Measurements from ENCODE around the gene KRT31.
"Not testable (repeated sequence)": the region's sequence is repeated elsewhere in the genome, so short reads cannot be mapped to it uniquely, and the experiment has no call there.

Gene KRT31

DNA sequence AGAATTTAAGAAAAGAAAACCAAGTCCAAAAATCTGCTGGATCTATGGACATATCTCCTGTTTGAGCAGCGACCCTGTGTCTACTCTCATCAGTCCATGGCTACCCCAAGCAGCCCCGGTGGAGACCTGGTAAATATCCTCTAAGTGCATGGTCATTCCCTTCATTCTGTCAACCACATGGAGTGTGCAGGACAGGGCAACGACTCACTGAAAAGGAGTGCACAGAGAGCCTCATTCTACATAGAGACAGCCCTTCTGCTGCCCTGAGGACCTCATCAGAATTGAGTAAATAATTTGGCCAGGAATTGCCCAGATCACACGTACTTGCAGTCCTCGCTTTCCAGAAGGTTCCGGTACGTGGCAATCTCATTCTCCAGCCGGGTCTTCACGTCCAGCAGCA lies 40.4 kb upstream of the KRT31 start:
- TF ChIP-seq, protein P1, sequence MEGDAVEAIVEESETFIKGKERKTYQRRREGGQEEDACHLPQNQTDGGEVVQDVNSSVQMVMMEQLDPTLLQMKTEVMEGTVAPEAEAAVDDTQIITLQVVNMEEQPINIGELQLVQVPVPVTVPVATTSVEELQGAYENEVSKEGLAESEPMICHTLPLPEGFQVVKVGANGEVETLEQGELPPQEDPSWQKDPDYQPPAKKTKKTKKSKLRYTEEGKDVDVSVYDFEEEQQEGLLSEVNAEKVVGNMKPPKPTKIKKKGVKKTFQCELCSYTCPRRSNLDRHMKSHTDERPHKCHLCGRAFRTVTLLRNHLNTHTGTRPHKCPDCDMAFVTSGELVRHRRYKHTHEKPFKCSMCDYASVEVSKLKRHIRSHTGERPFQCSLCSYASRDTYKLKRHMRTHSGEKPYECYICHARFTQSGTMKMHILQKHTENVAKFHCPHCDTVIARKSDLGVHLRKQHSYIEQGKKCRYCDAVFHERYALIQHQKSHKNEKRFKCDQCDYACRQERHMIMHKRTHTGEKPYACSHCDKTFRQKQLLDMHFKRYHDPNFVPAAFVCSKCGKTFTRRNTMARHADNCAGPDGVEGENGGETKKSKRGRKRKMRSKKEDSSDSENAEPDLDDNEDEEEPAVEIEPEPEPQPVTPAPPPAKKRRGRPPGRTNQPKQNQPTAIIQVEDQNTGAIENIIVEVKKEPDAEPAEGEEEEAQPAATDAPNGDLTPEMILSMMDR (IDR thresholded peaks at IDR 0.05): no peak
- TF ChIP-seq ZFX (IDR thresholded peaks at IDR 0.05; ENCODE audit: borderline replicate concordance): no peak
- no peak overlapping the region for H3K27ac ChIP-seq

DNA sequence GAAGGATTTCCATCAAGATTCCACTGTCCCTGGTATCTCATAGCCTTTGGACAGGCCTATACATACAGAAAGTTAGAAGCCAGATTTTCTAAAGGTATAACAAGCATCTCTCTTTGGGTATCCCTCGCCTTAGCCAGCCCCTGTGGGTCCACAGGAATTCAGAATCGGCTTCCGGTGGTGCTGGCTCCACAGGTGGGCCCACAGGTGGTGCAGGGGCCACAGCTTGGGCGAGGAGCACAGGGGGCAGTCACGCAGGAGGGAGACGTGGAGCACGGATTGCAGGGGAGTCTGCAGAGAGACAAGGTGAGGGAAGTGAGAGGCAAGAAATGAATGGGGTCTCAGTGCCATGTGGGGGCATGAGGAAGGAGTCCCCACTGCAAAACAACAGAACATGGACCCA lies 39.8 kb upstream of the KRT31 start:
- H3K27ac ChIP-seq: no peak overlapping the region
- TF ChIP-seq, protein P1 (IDR thresholded peaks at IDR 0.05): no peak
- no peak for TF ChIP-seq ZFX (IDR thresholded peaks at IDR 0.05; ENCODE audit: borderline replicate concordance)

DNA sequence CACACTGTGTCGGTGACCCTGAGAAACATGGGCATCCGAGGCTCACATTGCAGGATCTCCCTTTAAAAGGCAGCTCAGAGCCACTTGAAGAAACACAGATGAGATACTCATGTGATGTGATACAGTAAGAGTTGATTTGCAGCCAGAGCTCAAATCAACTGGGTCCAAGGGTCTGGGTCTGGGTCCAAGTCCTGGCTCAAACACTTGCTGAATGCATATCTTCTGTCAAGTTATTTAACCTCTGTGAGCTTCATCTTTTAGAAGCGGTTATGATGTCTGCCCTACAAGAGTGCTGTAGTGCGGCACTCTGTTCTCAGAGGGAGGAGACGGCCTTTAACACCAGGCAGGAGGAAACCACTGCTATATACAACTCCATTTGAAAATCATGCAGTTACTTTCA lies 37.0 kb upstream of the KRT31 start:
- H3K27ac ChIP-seq: no peak overlapping the region
- TF ChIP-seq ZFX (IDR thresholded peaks at IDR 0.05; ENCODE audit: borderline replicate concordance): no peak
- TF ChIP-seq, protein P1 (IDR thresholded peaks at IDR 0.05): no peak

DNA sequence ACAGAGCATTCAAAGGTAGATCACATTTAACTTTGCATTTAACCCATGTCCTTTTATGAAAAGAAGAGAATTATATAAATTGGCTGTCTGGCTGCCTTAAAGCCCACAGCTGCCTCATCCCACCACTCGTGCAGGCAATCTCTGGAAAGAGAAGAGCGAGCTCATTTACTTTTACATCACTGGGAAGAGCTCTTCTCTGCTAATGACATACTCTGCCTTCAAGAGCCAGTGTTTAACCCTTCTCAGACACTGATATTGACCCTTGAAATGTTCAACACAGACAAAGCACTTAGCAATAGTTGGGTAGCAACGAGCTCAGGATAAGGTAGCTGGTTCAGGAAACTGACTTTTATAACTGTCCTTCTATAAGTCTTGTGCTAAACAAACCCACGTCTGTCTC lies 36.6 kb upstream of the KRT31 start:
- TF ChIP-seq, protein P1 (IDR thresholded peaks at IDR 0.05): no peak
- no peak for TF ChIP-seq ZFX (IDR thresholded peaks at IDR 0.05; ENCODE audit: borderline replicate concordance)

DNA sequence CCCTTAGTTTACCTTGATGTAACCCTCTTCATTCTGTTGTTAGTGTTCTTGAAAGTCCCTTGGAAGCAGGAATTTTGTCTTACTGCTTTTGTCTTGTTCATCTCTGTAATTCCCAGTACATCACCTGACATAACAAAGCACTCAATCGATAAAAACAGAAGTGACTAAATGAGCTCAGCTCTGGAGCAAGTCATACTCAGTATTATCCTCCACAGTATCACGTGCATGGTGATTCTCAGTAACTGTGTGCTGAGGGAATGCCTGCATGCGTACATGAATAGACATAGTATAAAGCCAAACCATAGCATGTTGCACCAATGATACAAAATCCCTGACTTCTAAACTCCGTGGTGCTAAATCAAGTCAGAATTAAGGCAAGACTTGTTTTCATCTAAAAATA lies 36.2 kb upstream of the KRT31 start:
- TF ChIP-seq ZFX (IDR thresholded peaks at IDR 0.05; ENCODE audit: borderline replicate concordance): no peak
- TF ChIP-seq, protein P1 (IDR thresholded peaks at IDR 0.05): no peak

More for the DNA sequence above, 36.6 kb upstream of the KRT31 start:
- H3K27ac ChIP-seq: no peak overlapping the region

DNA sequence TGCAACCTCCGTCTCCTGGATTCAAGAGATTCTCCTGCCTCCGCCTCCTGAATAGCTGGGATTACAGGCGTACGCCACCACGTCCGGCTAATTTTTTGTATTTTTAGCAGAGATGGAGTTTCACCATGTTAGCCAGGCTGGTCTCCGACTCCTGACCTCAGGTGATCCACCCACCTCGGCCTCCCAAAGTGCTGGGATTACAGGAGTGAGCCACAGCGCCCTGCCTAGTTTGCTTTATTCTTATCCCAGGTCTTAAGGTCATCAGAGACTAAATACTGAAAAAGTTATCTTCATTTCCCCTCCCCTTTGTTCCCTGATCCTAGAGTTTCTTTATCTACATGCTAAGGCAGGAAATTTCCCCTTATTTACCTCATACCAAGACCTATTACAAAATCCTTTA lies 33.0 kb upstream of the KRT31 start:
- H3K27ac ChIP-seq: not testable (repeated sequence)

More for the DNA sequence above, 36.2 kb upstream of the KRT31 start:
- no peak overlapping the region for H3K27ac ChIP-seq

DNA sequence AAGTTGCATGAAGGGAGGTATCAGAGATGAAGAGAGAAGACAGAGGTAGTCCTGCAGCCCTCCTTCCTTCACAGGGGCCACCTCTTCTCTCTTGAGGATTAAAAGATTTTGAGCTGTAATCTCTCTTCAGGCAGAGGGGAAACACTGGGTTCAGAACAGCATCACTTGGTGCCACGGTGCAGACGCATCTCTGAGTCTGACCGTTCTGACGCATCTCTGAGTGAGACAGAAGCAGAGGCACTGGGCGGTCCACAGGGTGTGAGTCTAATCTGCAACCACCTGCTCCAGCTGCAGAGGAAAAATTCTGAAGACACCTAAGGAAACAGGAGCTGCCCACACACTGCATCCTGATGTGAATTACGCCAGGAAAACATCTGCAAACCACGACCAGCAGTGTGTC lies 32.3 kb upstream of the KRT31 start:
- no peak overlapping the region for H3K27ac ChIP-seq
- no peak for TF ChIP-seq ZFX (IDR thresholded peaks at IDR 0.05; ENCODE audit: borderline replicate concordance)
- TF ChIP-seq, protein P1 (IDR thresholded peaks at IDR 0.05): no peak

DNA sequence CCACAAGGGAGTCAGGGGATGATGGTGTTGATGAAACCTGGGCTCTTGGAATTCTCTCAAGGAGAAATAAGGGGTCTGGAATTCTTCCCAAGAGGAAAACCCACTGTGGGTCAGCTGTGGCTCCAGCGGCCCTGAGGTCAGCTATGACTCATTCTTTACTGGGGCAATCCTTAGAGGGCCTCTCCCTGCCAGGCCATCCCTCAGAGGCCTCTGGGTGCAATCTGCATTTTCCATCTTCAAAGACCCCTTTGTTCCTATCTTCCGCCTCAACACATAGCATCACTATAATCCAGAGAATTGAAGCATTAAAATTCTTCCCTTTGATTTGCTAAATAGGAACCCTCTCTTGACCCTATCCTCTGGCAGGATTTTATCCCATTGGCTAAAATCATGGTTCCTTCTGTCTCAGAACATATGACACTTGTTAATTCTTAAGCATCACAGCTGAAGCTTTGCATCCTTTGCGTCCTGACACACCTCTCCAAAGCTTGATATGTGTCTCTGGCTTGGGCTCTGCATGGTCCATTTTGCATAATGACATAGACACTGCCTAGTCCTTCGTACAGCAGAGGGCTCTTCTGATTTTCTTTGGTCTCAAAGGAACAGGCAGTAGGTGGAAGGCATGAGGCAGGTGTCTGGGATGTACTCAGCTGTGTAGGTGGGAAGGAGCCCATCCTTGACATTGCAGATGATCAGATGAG lies 31.3 kb upstream of the KRT31 start:
- H3K27ac ChIP-seq: no peak overlapping the region
- no peak for TF ChIP-seq ZFX (IDR thresholded peaks at IDR 0.05; ENCODE audit: borderline replicate concordance)
- TF ChIP-seq, protein P1 (IDR thresholded peaks at IDR 0.05): no peak
